ENCODE measurements around the gene HOXA7.

DNA sequence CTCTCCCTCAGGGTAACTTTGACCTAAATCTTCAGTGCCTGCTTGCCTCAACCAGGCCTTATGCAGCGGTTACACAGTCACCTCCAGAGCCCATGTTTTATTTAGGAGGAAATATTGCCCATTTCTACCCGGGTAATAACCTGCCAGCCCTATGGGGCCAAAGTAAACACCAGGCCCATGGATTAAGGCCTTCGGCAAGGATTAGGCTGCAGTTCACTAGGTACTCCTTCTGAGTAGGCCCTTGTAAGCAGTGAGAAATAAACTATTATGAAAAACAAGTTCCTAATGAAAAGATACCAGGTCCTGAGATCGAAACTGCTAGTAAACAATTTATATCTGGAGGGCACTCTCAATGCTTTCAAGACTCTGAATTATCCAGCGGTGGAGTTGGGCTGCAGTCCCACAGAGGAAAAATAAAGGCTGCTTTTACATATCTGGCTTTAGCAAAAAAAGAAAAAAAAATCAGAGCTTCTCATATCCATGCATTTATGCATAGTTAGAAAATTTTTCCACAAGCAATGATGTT, 21.4 kb upstream of the HOXA7 start:
- TF ChIP-seq CTCF (IDR thresholded peaks at IDR 0.05) (no peak), POLR2A (IDR thresholded peaks at IDR 0.05) (no peak), EP300 (IDR thresholded peaks at IDR 0.05) (no peak)

Data from ovary (tissue), 3 donors.